HG03520 (cell line): Measurements from ENCODE around the gene FURIN.
A peak's percentile ranks its signal among the peaks of the same experiment; 100 is the strongest.
"Not testable (repeated sequence)": the region's sequence is repeated elsewhere in the genome, so short reads cannot be mapped to it uniquely, and the experiment has no call there.

Experiments used
- ATAC-seq: cut with Tn5 transposase; IDR thresholded peaks from one replicate; pipeline ENCODE4 v1.9.1; 2021; ENCODE audit warnings: mild to moderate bottlenecking, moderate library complexity; ENCODE audit not compliant: unreplicated experiment

Gene FURIN

GRCh38 chr15:90901175-90902039, 33.0 kb downstream of the FURIN start:
- ATAC-seq = no peak

GRCh38 chr15:90902040-90902839, 33.9 kb downstream of the FURIN start:
- peak; percentile 58 for ATAC-seq

- peak; percentile 43 for ATAC-seq
Observed at GRCh38 chr15:90902840-90903732, 34.7 kb downstream of the FURIN start, which contains the start of gene MAN2A2. MAN2A2 (plus strand) TSS chr15:90903302; CDS start chr15:90904208, 906 bp downstream.

- no peak for ATAC-seq
Observed at GRCh38 chr15:90903733-90904536, 35.5 kb downstream of the FURIN start.

- no peak for ATAC-seq
Observed at GRCh38 chr15:90904746-90905145, 36.4 kb downstream of the FURIN start.

GRCh38 chr15:90905306-90906180, 37.2 kb downstream of the FURIN start:
- no peak for ATAC-seq

- ATAC-seq = no peak
Observed at GRCh38 chr15:90906181-90906849, 37.9 kb downstream of the FURIN start.

- ATAC-seq = no peak
Observed at GRCh38 chr15:90907051-90907660, 38.8 kb downstream of the FURIN start.

GRCh38 chr15:90907838-90908507, 39.6 kb downstream of the FURIN start:
- no peak for ATAC-seq

- not testable (repeated sequence) for ATAC-seq
Observed at GRCh38 chr15:90909449-90909848, 41.1 kb downstream of the FURIN start.

GRCh38 chr15:90909976-90910375, 41.6 kb downstream of the FURIN start:
- ATAC-seq = no peak

- ATAC-seq = no peak
Observed at GRCh38 chr15:90910441-90911301, 42.3 kb downstream of the FURIN start.

GRCh38 chr15:90911302-90911623, 42.9 kb downstream of the FURIN start:
- ATAC-seq = no peak

GRCh38 chr15:90911906-90912769, 43.8 kb downstream of the FURIN start:
- no peak for ATAC-seq

- ATAC-seq = no peak
Observed at GRCh38 chr15:90912770-90913075, 44.3 kb downstream of the FURIN start.

- no peak for ATAC-seq
Observed at GRCh38 chr15:90913398-90913944, 45.1 kb downstream of the FURIN start.
